Glutamatergic neuron (in vitro differentiated cells): ENCODE measurements around the gene FRMD1. TPM values are rescaled to one million over a fixed set of nuclear protein-coding genes. Genes with fewer than 3 reads are reported as not detected.

ENCODE experiments used
- DNase-seq: peaks from one replicate; pipeline ENCODE4 v3.0.0; 2022
- H3K27ac Mint-ChIP-seq: one replicate; pipeline ENCODE4 v1.8.0; 2020; ENCODE audit warnings: mild to moderate bottlenecking, mixed read lengths, inconsistent platforms; ENCODE audit not compliant: unreplicated experiment
- H3K27me3 Mint-ChIP-seq: one replicate; pipeline ENCODE4 v1.8.0; 2020; ENCODE audit warnings: mild to moderate bottlenecking, moderate library complexity, mixed read lengths, inconsistent platforms; ENCODE audit not compliant: unreplicated experiment
- H3K36me3 Mint-ChIP-seq: one replicate; pipeline ENCODE4 v1.8.0; 2020; ENCODE audit warnings: mild to moderate bottlenecking, mixed read lengths, inconsistent platforms; ENCODE audit not compliant: unreplicated experiment
- H3K4me1 Mint-ChIP-seq: one replicate; pipeline ENCODE4 v1.8.0; 2020; ENCODE audit warnings: mild to moderate bottlenecking, low read depth, mixed read lengths, inconsistent platforms; ENCODE audit not compliant: unreplicated experiment
- H3K4me3 Mint-ChIP-seq: one replicate; pipeline ENCODE4 v1.8.0; 2020; ENCODE audit warnings: mild to moderate bottlenecking, mixed read lengths, inconsistent platforms; ENCODE audit not compliant: unreplicated experiment
- H3K9me3 Mint-ChIP-seq: one replicate; pipeline ENCODE4 v1.8.0; 2020; ENCODE audit warnings: mild to moderate bottlenecking, moderate library complexity, mixed read lengths, inconsistent platforms; ENCODE audit not compliant: unreplicated experiment
- total RNA-seq: library from RNA; stranded (reverse); fragmentation: NEBNext Ultra II Directional; extraction: Animal tissue kit (Norgen Biotek cat#: 25700); gene quantifications from one replicate; pipeline ENCODE4 v1.2.1, GENCODE V29; 2021; ENCODE audit not compliant: unreplicated experiment
- TF ChIP-seq, protein P1 (sequence below): fragments of 200-600 bp; sonication (generic); IDR thresholded peaks from one replicate; pipeline ENCODE4 v1.5.0; 2021; ENCODE audit not compliant: partially characterized antibody, unreplicated experiment

Gene FRMD1
- total RNA-seq, 1 donor from 2014 or later, result not detected

GRCh38 chr6:168037242-168037641 lies 41.8 kb downstream of the FRMD1 start:
- peaks cover 15% of the 10 kb centered on the region for H3K9me3 Mint-ChIP-seq
- H3K4me1 Mint-ChIP-seq, result no peaks in the 10 kb centered on the region
- H3K36me3 Mint-ChIP-seq, result peaks cover 34% of the 10 kb centered on the region
- TF ChIP-seq, protein P1, sequence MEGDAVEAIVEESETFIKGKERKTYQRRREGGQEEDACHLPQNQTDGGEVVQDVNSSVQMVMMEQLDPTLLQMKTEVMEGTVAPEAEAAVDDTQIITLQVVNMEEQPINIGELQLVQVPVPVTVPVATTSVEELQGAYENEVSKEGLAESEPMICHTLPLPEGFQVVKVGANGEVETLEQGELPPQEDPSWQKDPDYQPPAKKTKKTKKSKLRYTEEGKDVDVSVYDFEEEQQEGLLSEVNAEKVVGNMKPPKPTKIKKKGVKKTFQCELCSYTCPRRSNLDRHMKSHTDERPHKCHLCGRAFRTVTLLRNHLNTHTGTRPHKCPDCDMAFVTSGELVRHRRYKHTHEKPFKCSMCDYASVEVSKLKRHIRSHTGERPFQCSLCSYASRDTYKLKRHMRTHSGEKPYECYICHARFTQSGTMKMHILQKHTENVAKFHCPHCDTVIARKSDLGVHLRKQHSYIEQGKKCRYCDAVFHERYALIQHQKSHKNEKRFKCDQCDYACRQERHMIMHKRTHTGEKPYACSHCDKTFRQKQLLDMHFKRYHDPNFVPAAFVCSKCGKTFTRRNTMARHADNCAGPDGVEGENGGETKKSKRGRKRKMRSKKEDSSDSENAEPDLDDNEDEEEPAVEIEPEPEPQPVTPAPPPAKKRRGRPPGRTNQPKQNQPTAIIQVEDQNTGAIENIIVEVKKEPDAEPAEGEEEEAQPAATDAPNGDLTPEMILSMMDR, result no peak
- peak overlapping the region; percentile 30 for H3K4me3 Mint-ChIP-seq
- no peak overlapping the region for H3K27ac Mint-ChIP-seq
- DNase-seq, result no peak
- H3K27me3 Mint-ChIP-seq, result peaks cover 9% of the 10 kb centered on the region

- peaks cover 12% of the 10 kb centered on the region for H3K4me1 Mint-ChIP-seq
- peaks cover 26% of the 10 kb centered on the region for H3K36me3 Mint-ChIP-seq
- H3K27ac Mint-ChIP-seq, result no peak overlapping the region
- TF ChIP-seq, protein P1, result no peak
- peak overlapping the region; percentile 78 for H3K4me3 Mint-ChIP-seq
- H3K9me3 Mint-ChIP-seq, result peaks cover 15% of the 10 kb centered on the region
- no peak for DNase-seq
- peaks cover 9% of the 10 kb centered on the region for H3K27me3 Mint-ChIP-seq
Measured at GRCh38 chr6:168035661-168036545, 43.1 kb downstream of the FRMD1 start.

- peaks cover 26% of the 10 kb centered on the region for H3K36me3 Mint-ChIP-seq
- peaks cover 9% of the 10 kb centered on the region for H3K27me3 Mint-ChIP-seq
- no peak for DNase-seq
- peak overlapping the region; percentile 70 for H3K4me3 Mint-ChIP-seq
- peaks cover 16% of the 10 kb centered on the region for H3K4me1 Mint-ChIP-seq
- TF ChIP-seq, protein P1, result no peak
- H3K9me3 Mint-ChIP-seq, result peaks cover 14% of the 10 kb centered on the region
- no peak overlapping the region for H3K27ac Mint-ChIP-seq
Measured at GRCh38 chr6:168035098-168035660, 43.8 kb downstream of the FRMD1 start.

DNA sequence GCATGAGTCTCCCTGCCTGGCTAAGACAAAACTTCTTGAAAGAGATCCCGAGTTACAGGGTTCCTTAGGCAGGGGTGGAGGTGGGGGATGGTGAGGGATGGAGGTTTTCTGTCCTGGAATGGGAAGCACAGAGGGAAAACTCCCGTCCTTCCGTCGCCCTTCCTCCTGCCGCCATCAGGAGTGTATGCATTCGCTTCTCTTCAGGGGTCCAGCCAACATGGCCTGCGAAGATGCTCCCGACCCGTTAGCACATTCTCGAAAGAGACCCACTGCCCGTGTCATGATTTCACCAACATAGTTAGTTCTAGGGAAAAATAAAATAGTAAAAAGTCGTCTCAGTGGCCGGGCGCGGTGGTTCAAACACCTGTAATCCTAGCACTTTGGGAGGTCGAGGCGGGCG lies 44.5 kb downstream of the FRMD1 start:
- Mint-ChIP-seq H3K4me1 (peaks cover 19% of the 10 kb centered on the region), H3K27me3 (peaks cover 9% of the 10 kb centered on the region), H3K27ac (no peak overlapping the region), H3K9me3 (peaks cover 12% of the 10 kb centered on the region), H3K4me3 (peak overlapping the region; percentile 70), H3K36me3 (peaks cover 20% of the 10 kb centered on the region)
- DNase-seq, result no peak
- TF ChIP-seq, protein P1, result no peak

DNA sequence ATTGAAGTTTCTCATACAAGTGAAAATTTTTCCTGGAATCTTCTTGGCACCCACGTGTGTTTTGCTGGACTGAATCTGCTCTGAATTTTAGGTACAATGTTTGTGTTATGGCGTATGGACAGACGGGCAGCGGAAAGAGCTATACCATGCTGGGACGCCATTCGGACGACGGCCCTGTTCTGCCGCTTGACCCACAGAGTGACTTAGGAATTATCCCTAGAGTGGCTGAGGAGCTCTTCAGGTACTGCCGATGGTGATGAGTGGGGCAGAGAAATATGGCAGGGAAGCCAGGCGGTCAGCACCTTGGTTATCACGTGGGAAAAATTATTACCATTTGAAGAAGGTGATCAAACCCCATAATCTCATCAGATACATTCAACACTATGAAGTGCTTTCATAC lies 45.2 kb downstream of the FRMD1 start:
- H3K36me3 Mint-ChIP-seq, result peaks cover 17% of the 10 kb centered on the region
- H3K4me3 Mint-ChIP-seq, result no peak overlapping the region
- no peak for DNase-seq
- peaks cover 19% of the 10 kb centered on the region for H3K4me1 Mint-ChIP-seq
- no peak overlapping the region for H3K27ac Mint-ChIP-seq
- H3K9me3 Mint-ChIP-seq, result peaks cover 10% of the 10 kb centered on the region
- peaks cover 9% of the 10 kb centered on the region for H3K27me3 Mint-ChIP-seq
- TF ChIP-seq, protein P1, result no peak
